Coronary artery (tissue), 2 donors: ENCODE data around the gene PNMA6E.

Source experiments
- DNase-seq: peaks from one replicate; pipeline ENCODE4 v3.0.0-alpha.2; 2017; ENCODE audit warnings: low spot score
- H3K27ac ChIP-seq, 2 donors: fragments of 200-600 bp; sonication (generic); one replicate each; pipeline ENCODE4 v1.5.1; 2016 to 2019
- H3K4me3 ChIP-seq: fragments of 200-600 bp; sonication (generic); 2 replicates; pipeline ENCODE4 v1.5.1; 2016; ENCODE audit warnings: mild to moderate bottlenecking, moderate library complexity
- CTCF ChIP-seq: fragments of 200-600 bp; sonication (generic); IDR thresholded peaks from one replicate; pipeline ENCODE4 v1.5.1; 2019; ENCODE audit warnings: antibody characterized with exemption

PNMA6E gene

DNA sequence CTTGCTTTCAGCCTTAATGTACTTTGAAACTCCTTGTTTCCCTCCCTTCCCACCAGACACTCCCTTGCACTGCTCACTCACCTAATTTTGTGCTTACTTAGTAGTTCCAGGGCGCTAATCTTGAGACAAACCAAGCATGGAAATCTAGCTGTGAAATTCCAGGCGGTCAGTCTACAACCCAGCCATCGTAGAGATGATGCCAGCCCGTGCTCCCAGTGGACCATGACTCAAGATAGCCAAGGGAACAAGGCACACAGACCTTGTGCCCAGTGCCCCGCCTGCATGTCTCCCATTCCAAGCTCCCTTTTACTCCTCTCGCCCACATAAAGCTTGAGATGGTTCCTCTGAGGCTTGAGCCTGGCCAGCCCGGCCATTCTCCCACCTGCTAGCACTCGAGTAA is 33.7 kb upstream of the PNMA6E start:
- Histone ChIP-seq H3K27ac (no peak overlapping the region), H3K4me3 (no peak overlapping the region)
- no peak for DNase-seq
- no peak for TF ChIP-seq CTCF

DNA sequence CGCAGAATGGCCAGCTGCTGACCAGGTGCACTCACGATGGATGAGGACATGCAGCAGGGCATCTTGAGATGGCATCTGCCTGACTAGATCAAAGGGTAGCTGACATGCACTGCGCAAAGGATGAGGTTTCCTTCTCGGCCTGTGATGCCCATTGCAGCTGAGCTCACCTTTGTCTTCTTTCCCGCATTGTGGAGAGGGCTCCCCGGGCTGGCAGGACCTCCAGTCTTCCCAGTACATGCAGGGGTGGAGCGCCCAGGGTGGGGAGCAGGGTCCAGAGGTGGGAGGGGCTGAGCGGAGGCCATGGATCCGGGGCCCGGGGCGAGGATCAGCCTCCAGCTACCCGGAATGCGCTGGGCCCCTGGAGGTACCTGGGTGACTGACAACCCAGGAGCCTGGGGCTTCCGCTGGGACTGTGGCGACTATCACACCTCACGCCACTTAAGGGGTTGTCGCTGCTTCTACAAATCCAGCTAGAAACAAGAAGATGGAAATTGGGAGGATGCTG is 32.7 kb upstream of the PNMA6E start:
- no peak overlapping the region for H3K27ac ChIP-seq
- no peak for TF ChIP-seq CTCF
- no peak for DNase-seq
- no peak overlapping the region for H3K4me3 ChIP-seq

DNA sequence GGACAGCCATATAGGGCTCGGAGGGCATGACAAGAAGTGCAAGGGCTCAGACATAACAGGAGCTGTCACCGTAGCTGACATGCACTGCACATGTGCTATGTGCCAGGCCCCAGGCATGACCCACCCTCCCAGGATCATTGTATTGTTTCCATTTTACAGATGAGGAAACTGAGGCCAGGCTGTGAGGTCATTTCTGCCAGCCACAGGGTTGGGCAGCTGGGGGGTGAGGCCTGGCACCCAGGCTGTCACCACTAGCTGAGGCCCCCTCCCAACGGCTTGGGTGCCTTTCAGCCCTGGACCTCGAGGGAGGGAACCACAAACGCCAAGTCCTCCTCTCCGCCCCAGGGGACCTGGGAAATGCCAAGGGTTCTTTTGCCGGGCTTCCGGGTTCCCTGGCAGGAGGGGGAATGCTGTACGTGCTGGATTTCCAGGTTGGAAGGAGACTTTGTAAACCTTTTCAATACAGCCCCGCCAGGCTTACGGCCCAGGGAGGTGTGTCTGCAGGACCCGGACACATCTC is 32.1 kb upstream of the PNMA6E start:
- H3K27ac ChIP-seq: no peak overlapping the region
- no peak for DNase-seq

GRCh38 chrX:153430796-153431195 is 29.6 kb upstream of the PNMA6E start:
- no peak overlapping the region for H3K4me3 ChIP-seq
- H3K27ac ChIP-seq: no peak overlapping the region
- no peak for DNase-seq
- no peak for TF ChIP-seq CTCF

More for the DNA sequence above, 32.1 kb upstream of the PNMA6E start:
- no peak for TF ChIP-seq CTCF
- no peak overlapping the region for H3K4me3 ChIP-seq

GRCh38 chrX:153426204-153426603 is 25.1 kb upstream of the PNMA6E start:
- no peak for TF ChIP-seq CTCF
- no peak for DNase-seq
- no peak overlapping the region for H3K4me3 ChIP-seq
- no peak overlapping the region for H3K27ac ChIP-seq

DNA sequence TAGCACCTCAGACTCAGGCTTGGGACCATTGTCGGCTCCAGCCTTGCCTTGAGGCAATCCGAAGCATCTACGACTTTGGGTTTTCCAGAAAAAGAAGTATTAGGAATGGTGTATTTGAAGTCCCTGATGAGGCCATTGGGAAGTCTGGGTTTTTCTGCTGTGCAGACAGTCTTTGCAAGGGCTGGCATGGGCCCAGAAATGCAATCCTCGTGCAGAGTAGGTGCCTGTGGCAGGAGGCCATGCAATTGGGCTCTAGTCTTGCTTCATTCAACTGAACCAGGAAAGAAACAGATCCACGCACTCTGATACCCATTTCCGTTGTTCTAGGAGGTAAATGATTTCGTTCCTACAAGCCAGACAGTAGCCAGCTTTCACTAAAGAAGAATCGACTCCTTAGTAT is 22.5 kb upstream of the PNMA6E start:
- TF ChIP-seq CTCF: no peak
- DNase-seq: no peak
- Histone ChIP-seq H3K4me3 (no peak overlapping the region), H3K27ac (no peak overlapping the region)

- no peak overlapping the region for H3K27ac ChIP-seq
- no peak overlapping the region for H3K4me3 ChIP-seq
- TF ChIP-seq CTCF: no peak
- no peak for DNase-seq
Observed at GRCh38 chrX:153421856-153422255, 20.7 kb upstream of the PNMA6E start.
